Stimulated activated memory B cell treated with anti-CD40 and anti-IgM and Interleukin-4, amounts not matched to agents 10 μg/mL and 1 μg/mL and 100 μg/mL, for 72 hours (primary cell): Measurements from ENCODE around the gene PTCD2.
"Not testable (repeated sequence)": the region's sequence is repeated elsewhere in the genome, so short reads cannot be mapped to it uniquely, and the experiment has no call there.

Experiments
- ATAC-seq: fragments of 150-1000 bp; cut with Tn5 transposase; 2 replicates; pipeline ENCODE4 v1.10.0; 2021
- H3K27ac Mint-ChIP-seq: one replicate; pipeline ENCODE4 v1.8.0; 2022; ENCODE audit warnings: mild to moderate bottlenecking, mixed read lengths
- H3K27me3 Mint-ChIP-seq: one replicate; pipeline ENCODE4 v1.8.0; 2022; ENCODE audit warnings: mixed read lengths
- H3K36me3 Mint-ChIP-seq: one replicate; pipeline ENCODE4 v1.8.0; 2022; ENCODE audit warnings: mixed read lengths
- H3K4me1 Mint-ChIP-seq: one replicate; pipeline ENCODE4 v1.8.0; 2022; ENCODE audit warnings: mixed read lengths
- H3K4me3 Mint-ChIP-seq: one replicate; pipeline ENCODE4 v1.8.0; 2022; ENCODE audit warnings: mild to moderate bottlenecking, moderate library complexity, mixed read lengths
- H3K9me3 Mint-ChIP-seq: one replicate; pipeline ENCODE4 v1.8.0; 2022; ENCODE audit warnings: mixed read lengths

PTCD2 gene

GRCh38 chr5:72400950-72401349, 80.8 kb downstream of the PTCD2 start:
- Mint-ChIP-seq H3K36me3 (peaks cover 6% of the 10 kb centered on the region), H3K27ac (no peak overlapping the region), H3K4me3 (no peak overlapping the region), H3K4me1 (peaks cover 18% of the 10 kb centered on the region), H3K9me3 (peaks cover 9% of the 10 kb centered on the region), H3K27me3 (peaks cover 9% of the 10 kb centered on the region)
- ATAC-seq: no peak

GRCh38 chr5:72402381-72402890, 82.3 kb downstream of the PTCD2 start:
- Mint-ChIP-seq H3K4me3 (no peak overlapping the region), H3K9me3 (peaks cover 9% of the 10 kb centered on the region), H3K4me1 (peaks cover 18% of the 10 kb centered on the region), H3K36me3 (peaks cover 6% of the 10 kb centered on the region), H3K27ac (no peak overlapping the region), H3K27me3 (peaks cover 9% of the 10 kb centered on the region)
- no peak for ATAC-seq

GRCh38 chr5:72402959-72403628, 82.9 kb downstream of the PTCD2 start:
- Mint-ChIP-seq H3K27ac (no peak overlapping the region), H3K9me3 (peaks cover 9% of the 10 kb centered on the region), H3K4me3 (no peak overlapping the region), H3K36me3 (peaks cover 6% of the 10 kb centered on the region), H3K4me1 (peaks cover 18% of the 10 kb centered on the region), H3K27me3 (peaks cover 9% of the 10 kb centered on the region)
- ATAC-seq: no peak

- not testable (repeated sequence) for H3K4me1 Mint-ChIP-seq, ATAC-seq, H3K9me3 Mint-ChIP-seq, H3K4me3 Mint-ChIP-seq, H3K27ac Mint-ChIP-seq, H3K27me3 Mint-ChIP-seq, H3K36me3 Mint-ChIP-seq
Observed at GRCh38 chr5:72404771-72405170, 84.6 kb downstream of the PTCD2 start.

- ATAC-seq: no peak
- H3K4me3 Mint-ChIP-seq: no peak overlapping the region
- no peaks in the 10 kb centered on the region for H3K4me1 Mint-ChIP-seq
- no peaks in the 10 kb centered on the region for H3K27me3 Mint-ChIP-seq
- peaks cover 5% of the 10 kb centered on the region for H3K9me3 Mint-ChIP-seq
- no peak overlapping the region for H3K27ac Mint-ChIP-seq
- no peaks in the 10 kb centered on the region for H3K36me3 Mint-ChIP-seq
Observed at GRCh38 chr5:72407078-72407477, 86.9 kb downstream of the PTCD2 start.

- no peak for ATAC-seq
- Mint-ChIP-seq H3K27me3 (no peaks in the 10 kb centered on the region), H3K4me1 (no peaks in the 10 kb centered on the region), H3K36me3 (no peaks in the 10 kb centered on the region), H3K27ac (no peak overlapping the region), H3K9me3 (peaks cover 5% of the 10 kb centered on the region), H3K4me3 (no peak overlapping the region)
Observed at GRCh38 chr5:72407541-72407940, 87.4 kb downstream of the PTCD2 start.

GRCh38 chr5:72408127-72408526, 88.0 kb downstream of the PTCD2 start:
- no peaks in the 10 kb centered on the region for H3K36me3 Mint-ChIP-seq
- H3K27ac Mint-ChIP-seq: no peak overlapping the region
- no peaks in the 10 kb centered on the region for H3K4me1 Mint-ChIP-seq
- peaks cover 5% of the 10 kb centered on the region for H3K9me3 Mint-ChIP-seq
- no peak for ATAC-seq
- no peaks in the 10 kb centered on the region for H3K27me3 Mint-ChIP-seq
- no peak overlapping the region for H3K4me3 Mint-ChIP-seq

- Mint-ChIP-seq H3K4me1 (no peaks in the 10 kb centered on the region), H3K36me3 (no peaks in the 10 kb centered on the region), H3K9me3 (peaks cover 5% of the 10 kb centered on the region), H3K27me3 (no peaks in the 10 kb centered on the region), H3K27ac (no peak overlapping the region), H3K4me3 (no peak overlapping the region)
- no peak for ATAC-seq
Observed at GRCh38 chr5:72408603-72409002, 88.4 kb downstream of the PTCD2 start.

- H3K4me3 Mint-ChIP-seq: no peak overlapping the region
- no peaks in the 10 kb centered on the region for H3K27me3 Mint-ChIP-seq
- no peaks in the 10 kb centered on the region for H3K36me3 Mint-ChIP-seq
- ATAC-seq: no peak
- no peak overlapping the region for H3K27ac Mint-ChIP-seq
- H3K9me3 Mint-ChIP-seq: no peaks in the 10 kb centered on the region
- H3K4me1 Mint-ChIP-seq: no peaks in the 10 kb centered on the region
Observed at GRCh38 chr5:72410688-72411295, 90.6 kb downstream of the PTCD2 start.

GRCh38 chr5:72412283-72413055, 92.3 kb downstream of the PTCD2 start:
- Mint-ChIP-seq H3K27ac (no peak overlapping the region), H3K4me1 (no peaks in the 10 kb centered on the region), H3K27me3 (no peaks in the 10 kb centered on the region), H3K36me3 (no peaks in the 10 kb centered on the region), H3K4me3 (no peak overlapping the region), H3K9me3 (no peaks in the 10 kb centered on the region)
- no peak for ATAC-seq

GRCh38 chr5:72415616-72416325, 95.6 kb downstream of the PTCD2 start:
- H3K4me3 Mint-ChIP-seq: no peak overlapping the region
- H3K4me1 Mint-ChIP-seq: no peaks in the 10 kb centered on the region
- no peaks in the 10 kb centered on the region for H3K9me3 Mint-ChIP-seq
- ATAC-seq: no peak
- H3K27me3 Mint-ChIP-seq: no peaks in the 10 kb centered on the region
- H3K36me3 Mint-ChIP-seq: no peaks in the 10 kb centered on the region
- H3K27ac Mint-ChIP-seq: no peak overlapping the region

GRCh38 chr5:72417333-72418062, 97.3 kb downstream of the PTCD2 start:
- no peaks in the 10 kb centered on the region for H3K9me3 Mint-ChIP-seq
- ATAC-seq: peak; percentile 54
- no peaks in the 10 kb centered on the region for H3K27me3 Mint-ChIP-seq
- H3K4me1 Mint-ChIP-seq: no peaks in the 10 kb centered on the region
- no peaks in the 10 kb centered on the region for H3K36me3 Mint-ChIP-seq
- H3K4me3 Mint-ChIP-seq: no peak overlapping the region
- no peak overlapping the region for H3K27ac Mint-ChIP-seq
